Keratinocyte (primary cell): ENCODE measurements around the gene GPN1. TPM values are rescaled to one million over a fixed set of nuclear protein-coding genes. Genes with fewer than 3 reads are reported as not detected.

Source experiments
- DNase-seq: peaks from one replicate; pipeline ENCODE4 v3.0.0-alpha.2; 2011; ENCODE audit warnings: low read depth, missing footprints, low spot score
- FAIRE-seq: peaks from 2 replicates; lab custom pipeline; 2011; peaks lifted over from hg19 to GRCh38; lab: Jason Lieb, UNC
- H2AFZ ChIP-seq: 2 replicates; pipeline ENCODE4 v1.6.0; 2012; ENCODE audit warnings: low read length, control low read depth, inconsistent platforms; ENCODE audit not compliant: control insufficient read depth
- H3K27ac ChIP-seq: 2 replicates; pipeline ENCODE4 v1.5.1; 2011; ENCODE audit warnings: low read length; ENCODE audit not compliant: control insufficient read depth, insufficient read depth
- H3K27me3 ChIP-seq: 3 replicates; pipeline ENCODE4 v1.6.0; 2011; ENCODE audit warnings: low read length; ENCODE audit not compliant: control insufficient read depth, insufficient read depth; ENCODE audit errors: extremely low read depth
- H3K36me3 ChIP-seq, 2 experiments: 2 replicates in 1 of 2; 3 replicates in 1 of 2; pipeline ENCODE4 v1.5.1; 2011; ENCODE audit warnings: low read length in 2 of 2, mild to moderate bottlenecking in 1 of 2; ENCODE audit not compliant: control insufficient read depth in 2 of 2, insufficient read depth in 2 of 2; ENCODE audit errors: extremely low read depth in 1 of 2
- H3K4me1 ChIP-seq: 3 replicates; pipeline ENCODE4 v1.5.1; 2011; ENCODE audit warnings: low read length; ENCODE audit not compliant: control insufficient read depth, insufficient read depth; ENCODE audit errors: extremely low read depth
- H3K4me2 ChIP-seq: 3 replicates; pipeline ENCODE4 v1.6.0; 2011; ENCODE audit warnings: low read depth, low read length; ENCODE audit not compliant: control insufficient read depth, insufficient read depth; ENCODE audit errors: extremely low read depth
- H3K4me3 ChIP-seq, 3 experiments: fragments of 200-600 bp in 1 of 3; sonication (generic) in 1 of 3; 2 replicates in 2 of 3; 3 replicates in 1 of 3; pipeline ENCODE4 v1.5.1; 2011 to 2016; ENCODE audit warnings: low read length in 3 of 3, mild to moderate bottlenecking in 3 of 3, control low read depth in 2 of 3, inconsistent platforms in 1 of 3, low read depth in 1 of 3, mixed read lengths in 1 of 3, mixed run types in 1 of 3, moderate library complexity in 1 of 3; ENCODE audit not compliant: control insufficient read depth in 2 of 3, insufficient read depth in 2 of 3; ENCODE audit errors: extremely low read depth in 1 of 3
- H3K79me2 ChIP-seq: 2 replicates; pipeline ENCODE4 v1.6.0; 2012; ENCODE audit warnings: low read length; ENCODE audit not compliant: control insufficient read depth, insufficient read depth
- H3K9ac ChIP-seq: 3 replicates; pipeline ENCODE4 v1.6.0; 2011; ENCODE audit warnings: low read length; ENCODE audit not compliant: control insufficient read depth, insufficient read depth; ENCODE audit errors: extremely low read depth
- H3K9me1 ChIP-seq: 3 replicates; pipeline ENCODE4 v1.6.0; 2011; ENCODE audit warnings: low read length; ENCODE audit not compliant: control insufficient read depth, insufficient read depth; ENCODE audit errors: extremely low read depth
- H3K9me3 ChIP-seq: 2 replicates; pipeline ENCODE4 v1.5.1; 2012; ENCODE audit warnings: low read depth, low read length; ENCODE audit not compliant: control insufficient read depth
- H4K20me1 ChIP-seq: 3 replicates; pipeline ENCODE4 v1.6.0; 2011; ENCODE audit warnings: low read length; ENCODE audit not compliant: control insufficient read depth, insufficient read depth; ENCODE audit errors: extremely low read depth
- CTCF ChIP-seq, 3 experiments: IDR thresholded peaks in 1 of 3; conservative IDR thresholded peaks in 1 of 3; optimal IDR thresholded peaks in 1 of 3; 2 replicates in 2 of 3; 3 replicates in 1 of 3; pipeline versions ENCODE3 to v1.5.1; 2011; ENCODE audit warnings: low read length in 3 of 3, mild to moderate bottlenecking in 3 of 3, moderate library complexity in 2 of 3, control low read depth in 1 of 3, inconsistent platforms in 1 of 3; ENCODE audit not compliant: insufficient read depth in 2 of 3; ENCODE audit errors: extremely low read depth in 1 of 3
- EZH2 ChIP-seq: IDR thresholded peaks from one replicate; pipeline ENCODE4 v1.6.1; 2012; ENCODE audit warnings: inconsistent platforms, mild to moderate bottlenecking, low read length, moderate library complexity
- dilution Hi-C: fragments of 300-500 bp; cut with MboI; formaldehyde crosslinking; loops from one replicate; pipeline ENCODE4 v1.7.0; 2020; ENCODE audit warnings: low sequenced_read_pairs; ENCODE audit not compliant: extremely low pct_ligation_motif_present
- polyA plus RNA-seq, 5 experiments: library from polyadenylated mRNA; depleted of rRNA in 3 of 5; stranded (reverse) in 3 of 5; stranded (forward) in 1 of 5; unstranded in 1 of 5; fragments of >200 nt; gene quantifications; 1 replicate in 1 of 5; 2 replicates in 3 of 5; 3 replicates in 1 of 5; pipeline versions ENCODE4 v1.2.1 to v1.2.3, GENCODE V29; 2011 to 2012; ENCODE audit warnings: missing spikeins in 2 of 5, low read depth in 1 of 5, low replicate concordance in 1 of 5

Gene GPN1
- polyA plus RNA-seq, 1 donor (not counting 4 experiments of a cell fraction or from before 2014, with no cell fraction given), result 103 TPM

GRCh38 chr2:27663285-27664153, 34.7 kb downstream of the GPN1 start, which contains the start of the genes SLC4A1AP and SUPT7L:
SLC4A1AP (plus strand) TSS chr2:27663889; CDS start chr2:27663915, 26 bp downstream.
SUPT7L (minus strand) TSS chr2:27663614; CDS start chr2:27662192, 1,422 bp downstream.
- Histone ChIP-seq H3K27me3 (no peaks in the 10 kb centered on the region), H3K4me3 (peak within 1 kb of the TSS; percentile 95 to 97 (median 96)), H3K9me1 (no peaks in the 10 kb centered on the region), H4K20me1 (no peaks in the 10 kb centered on the region), H2AFZ (peak within 1 kb of the TSS; percentile 100), H3K9me3 (no peaks in the 10 kb centered on the region), H3K4me1 (peaks cover 19% of the 10 kb centered on the region), H3K27ac (peak within 1 kb of the TSS; percentile 96), H3K9ac (peak within 1 kb of the TSS; percentile 96), H3K36me3 (peaks cover 16 to 21% of the 10 kb centered on the region in 2 experiments), H3K79me2 (peaks cover 40% of the 10 kb centered on the region), H3K4me2 (peak within 1 kb of the TSS; percentile 95)
- no peak for TF ChIP-seq EZH2
- TF ChIP-seq CTCF (optimal IDR thresholded peaks at IDR 0.05 in 1 of 3, IDR thresholded peaks at IDR 0.05 in 1 of 3, conservative IDR thresholded peaks at IDR 0.05 in 1 of 3; ENCODE audit: extremely low read depth in 1 of 3, insufficient read depth in 2 of 3, low read length in 3 of 3), result peak in 1 of 3 experiments; percentile 13
- DNase-seq (no peak), FAIRE-seq (peak; percentile 77)
- dilution Hi-C loops, result no loop called here

- no peak for FAIRE-seq
- Histone ChIP-seq H3K27me3 (no peaks in the 10 kb centered on the region), H2AFZ (peak overlapping the region; percentile 100), H3K4me2 (peak overlapping the region; percentile 95), H3K9ac (peak overlapping the region; percentile 96), H4K20me1 (no peaks in the 10 kb centered on the region), H3K9me1 (no peaks in the 10 kb centered on the region), H3K4me1 (peaks cover 19% of the 10 kb centered on the region), H3K36me3 (peaks cover 18 to 27% of the 10 kb centered on the region in 2 experiments), H3K79me2 (peaks cover 38% of the 10 kb centered on the region), H3K9me3 (no peaks in the 10 kb centered on the region), H3K4me3 (peak overlapping the region; percentile 95 to 97 (median 96)), H3K27ac (peak overlapping the region; percentile 96)
- dilution Hi-C loops, result no loop called here
- DNase-seq, result no peak
- TF ChIP-seq CTCF (optimal IDR thresholded peaks at IDR 0.05 in 1 of 3, IDR thresholded peaks at IDR 0.05 in 1 of 3, conservative IDR thresholded peaks at IDR 0.05 in 1 of 3; ENCODE audit: extremely low read depth in 1 of 3, insufficient read depth in 2 of 3, low read length in 3 of 3) (peak in 1 of 3 experiments; percentile 5), EZH2 (no peak)
These were observed 35.3 kb downstream of the GPN1 start for GRCh38 chr2:27664154-27664574.
